RWPE1 (cell line): ENCODE data around the gene SLC9A9.
"Not testable (repeated sequence)": the region's sequence is repeated elsewhere in the genome, so short reads cannot be mapped to it uniquely, and the experiment has no call there.

Experiments
- CTCF ChIA-PET: fragments of 350-600 bp; sonication (Branson Sonifier 250); formaldehyde crosslinking; extraction: SDS; loops from one replicate; lab custom pipeline; 2021; lab: Yijun Ruan, JAX
- POLR2A ChIA-PET: fragments of 400-600 bp; formaldehyde crosslinking; extraction: SDS; loops from one replicate; lab custom pipeline; 2020; ENCODE audit warnings: antibody characterized with exemption; ENCODE audit not compliant: low non-redundant PET; lab: Yijun Ruan, JAX
- DNase-seq: peaks from one replicate; pipeline ENCODE4 v3.0.0; 2012; ENCODE audit warnings: low spot score
- H3K27ac ChIP-seq: fragments of 450-650 bp; 2 replicates; pipeline ENCODE4 v1.5.1; 2017
- TF ChIP-seq, protein P1 (sequence below): fragments of 450-650 bp; conservative IDR thresholded peaks from 2 replicates; pipeline ENCODE4 v1.5.1; 2017; ENCODE audit warnings: low read depth, mild to moderate bottlenecking

The SLC9A9 gene

GRCh38 chr3:143707848-143708247, 140.4 kb downstream of the SLC9A9 start:
- ChIA-PET POLR2A (no interaction called here), CTCF (interaction anchor here (0.6 kb wide), 1 partner anchor 552 kb away, joined by 6 read pairs; no protein-coding TSS in a partner anchor)
- TF ChIP-seq, protein P1, sequence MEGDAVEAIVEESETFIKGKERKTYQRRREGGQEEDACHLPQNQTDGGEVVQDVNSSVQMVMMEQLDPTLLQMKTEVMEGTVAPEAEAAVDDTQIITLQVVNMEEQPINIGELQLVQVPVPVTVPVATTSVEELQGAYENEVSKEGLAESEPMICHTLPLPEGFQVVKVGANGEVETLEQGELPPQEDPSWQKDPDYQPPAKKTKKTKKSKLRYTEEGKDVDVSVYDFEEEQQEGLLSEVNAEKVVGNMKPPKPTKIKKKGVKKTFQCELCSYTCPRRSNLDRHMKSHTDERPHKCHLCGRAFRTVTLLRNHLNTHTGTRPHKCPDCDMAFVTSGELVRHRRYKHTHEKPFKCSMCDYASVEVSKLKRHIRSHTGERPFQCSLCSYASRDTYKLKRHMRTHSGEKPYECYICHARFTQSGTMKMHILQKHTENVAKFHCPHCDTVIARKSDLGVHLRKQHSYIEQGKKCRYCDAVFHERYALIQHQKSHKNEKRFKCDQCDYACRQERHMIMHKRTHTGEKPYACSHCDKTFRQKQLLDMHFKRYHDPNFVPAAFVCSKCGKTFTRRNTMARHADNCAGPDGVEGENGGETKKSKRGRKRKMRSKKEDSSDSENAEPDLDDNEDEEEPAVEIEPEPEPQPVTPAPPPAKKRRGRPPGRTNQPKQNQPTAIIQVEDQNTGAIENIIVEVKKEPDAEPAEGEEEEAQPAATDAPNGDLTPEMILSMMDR = no peak
- H3K27ac ChIP-seq = no peak overlapping the region
- DNase-seq = no peak

DNA sequence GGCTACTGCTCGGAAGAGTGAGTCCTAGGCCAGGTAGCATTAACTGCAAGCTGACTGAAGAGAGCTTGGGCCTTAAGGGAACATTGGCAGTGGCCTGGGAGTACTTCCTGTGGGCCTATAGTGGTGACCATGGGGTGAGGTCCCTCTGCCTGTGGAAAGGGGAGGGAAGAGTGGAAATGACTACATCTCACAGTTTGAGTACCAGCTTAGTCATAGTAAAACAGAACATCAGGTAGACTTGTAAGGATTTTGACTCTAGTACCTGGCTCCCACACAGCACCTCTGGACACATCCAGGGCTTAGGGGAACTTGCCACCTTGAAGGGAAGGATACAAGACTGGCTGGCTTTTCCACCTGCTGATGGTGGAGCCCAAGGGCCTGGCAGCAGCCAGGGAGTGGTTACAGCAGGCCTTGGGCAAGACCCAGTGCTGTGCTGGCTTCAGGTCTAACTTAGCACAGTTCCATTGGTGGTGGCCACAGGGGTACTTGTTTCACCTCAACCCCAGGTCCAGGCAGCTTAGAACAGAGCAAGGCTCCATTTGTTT, 147.8 kb downstream of the SLC9A9 start:
- H3K27ac ChIP-seq = no peak overlapping the region
- DNase-seq = no peak
- TF ChIP-seq, protein P1 = no peak
- ChIA-PET POLR2A (no interaction called here), CTCF (no interaction called here)

DNA sequence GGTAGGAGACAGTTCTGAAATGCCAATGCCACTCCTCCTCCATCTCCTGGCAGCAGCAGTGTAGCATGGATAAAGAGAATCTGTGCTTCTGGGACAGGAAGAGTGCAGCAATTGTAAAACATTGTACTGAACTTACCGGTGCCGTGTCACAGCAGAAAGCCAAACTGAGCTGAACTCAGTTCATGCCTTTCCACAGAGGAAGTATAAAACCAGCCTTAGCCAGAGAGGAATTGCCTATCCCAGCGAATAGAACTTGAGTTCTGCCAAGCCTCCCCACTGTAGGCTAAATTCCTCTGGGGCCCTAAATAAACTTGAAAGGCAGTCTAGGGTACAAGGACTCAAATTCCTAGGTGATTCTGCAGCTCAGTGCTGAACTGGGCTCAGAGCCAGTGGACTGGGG, 148.8 kb downstream of the SLC9A9 start:
- no peak for DNase-seq
- ChIA-PET POLR2A (no interaction called here), CTCF (no interaction called here)
- no peak overlapping the region for H3K27ac ChIP-seq
- TF ChIP-seq, protein P1 = no peak

- POLR2A ChIA-PET = no interaction called here
- TF ChIP-seq, protein P1 = no peak
- no peak for DNase-seq
- CTCF ChIA-PET = interaction anchor here (0.8 kb wide), 1 partner anchor 1205 kb away, joined by 3 read pairs; no protein-coding TSS in a partner anchor
- H3K27ac ChIP-seq = no peak overlapping the region
These were observed 149.5 kb downstream of the SLC9A9 start for GRCh38 chr3:143698682-143699303.

- CTCF ChIA-PET = interaction anchor here (0.6 to 0.8 kb wide), 3 partner anchors 357 to 1428 kb away, joined by 3 read pairs; no protein-coding TSS in a partner anchor
- TF ChIP-seq, protein P1 = no peak
- POLR2A ChIA-PET = no interaction called here
- no peak for DNase-seq
- no peak overlapping the region for H3K27ac ChIP-seq
These were observed 150.3 kb downstream of the SLC9A9 start for GRCh38 chr3:143697975-143698374.

DNA sequence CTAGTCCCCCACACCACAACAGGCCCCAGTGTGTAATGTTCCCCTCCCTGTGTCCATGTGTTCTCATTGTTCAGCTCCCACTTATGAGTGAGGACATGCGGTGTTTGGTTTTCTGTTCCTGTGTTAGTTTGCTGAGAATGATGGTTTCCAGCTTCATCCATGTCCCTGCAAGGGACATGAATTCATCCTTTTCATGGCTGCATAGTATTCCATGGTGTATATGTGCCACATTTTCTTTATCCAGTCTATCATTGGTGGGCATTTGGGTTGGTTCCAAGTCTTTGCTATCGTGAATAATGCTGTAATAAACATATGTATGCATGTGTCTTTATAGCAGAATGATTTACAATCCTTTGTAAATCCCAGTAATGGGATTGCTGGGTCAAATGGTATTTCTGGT, 152.9 kb downstream of the SLC9A9 start:
- CTCF ChIA-PET, POLR2A ChIA-PET, H3K27ac ChIP-seq, DNase-seq: not testable (repeated sequence)

- DNase-seq = no peak
- H3K27ac ChIP-seq = no peak overlapping the region
- TF ChIP-seq, protein P1 = no peak
- CTCF ChIA-PET = no interaction called here
- POLR2A ChIA-PET = no interaction called here
These were observed 154.8 kb downstream of the SLC9A9 start for GRCh38 chr3:143693506-143693905.
